ENCODE data around the gene CALHM6.
A peak's percentile ranks its signal among the peaks of the same experiment; 100 is the strongest.

The CALHM6 gene

DNA sequence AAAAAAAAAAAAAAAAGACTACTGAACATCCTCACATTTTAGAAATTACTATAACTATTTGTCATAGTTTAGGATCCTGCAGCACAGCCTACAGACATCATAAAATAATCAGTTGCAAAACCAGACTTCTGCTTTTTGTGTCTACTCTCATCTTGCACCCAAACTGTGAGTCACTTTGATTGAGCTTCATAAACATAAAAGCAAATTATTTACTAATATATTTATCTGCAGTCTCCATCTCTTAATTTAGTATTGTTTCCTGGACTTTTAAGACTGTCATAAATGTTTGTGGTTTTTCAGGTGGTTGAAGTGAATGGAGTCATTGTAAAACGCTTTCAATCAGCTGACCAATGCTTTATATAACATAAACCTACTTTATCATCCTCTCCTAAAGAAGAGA, 14.8 kb upstream of the CALHM6 start:
- DNase-seq (ENCODE audit: low read depth): peak; percentile 67

DNA sequence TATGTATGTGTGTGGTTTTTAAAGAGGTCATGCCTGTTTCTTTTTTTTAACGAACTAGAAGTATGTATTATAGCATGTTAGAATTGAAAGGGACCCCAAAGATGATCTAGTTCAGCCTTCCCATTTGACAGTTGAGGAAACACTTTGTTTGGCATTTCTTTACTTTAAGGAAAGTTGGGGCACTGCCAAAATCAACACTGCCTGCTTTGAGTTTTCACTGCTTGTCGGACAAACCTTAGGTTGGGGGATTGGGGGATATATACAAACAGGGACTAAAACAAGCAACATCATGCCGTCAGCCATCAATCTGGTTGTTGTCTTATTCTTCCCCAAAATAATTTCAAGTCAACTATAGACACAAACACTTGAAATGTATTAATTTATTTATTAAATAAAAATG, 14.1 kb upstream of the CALHM6 start:
- DNase-seq (ENCODE audit: low read depth): no peak

DNA sequence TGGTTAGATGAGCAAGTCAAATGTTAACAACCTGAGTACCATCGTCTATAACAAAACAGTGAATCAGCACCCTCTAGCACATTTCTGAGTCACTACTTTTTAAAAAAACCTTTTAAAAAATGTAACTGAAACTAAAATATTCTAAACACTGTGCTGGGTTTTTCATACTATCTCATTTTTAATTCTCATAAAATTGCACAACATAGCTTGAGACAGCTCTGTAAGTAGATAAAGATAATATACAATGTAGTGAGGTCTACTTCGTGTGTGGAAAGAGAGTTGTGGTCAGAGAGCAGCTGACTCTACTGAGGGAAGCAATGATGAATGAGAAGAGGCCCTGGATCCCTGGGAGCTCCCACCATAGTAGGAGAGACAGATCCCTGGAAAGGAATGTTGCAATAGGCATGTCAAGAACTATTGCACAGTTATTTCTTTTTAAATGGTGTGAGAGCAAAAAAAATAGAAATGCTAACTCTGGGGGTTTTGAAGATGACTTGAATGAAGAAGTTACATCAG, 13.6 kb upstream of the CALHM6 start:
- peak; percentile 91 for DNase-seq (ENCODE audit: low read depth)

DNA sequence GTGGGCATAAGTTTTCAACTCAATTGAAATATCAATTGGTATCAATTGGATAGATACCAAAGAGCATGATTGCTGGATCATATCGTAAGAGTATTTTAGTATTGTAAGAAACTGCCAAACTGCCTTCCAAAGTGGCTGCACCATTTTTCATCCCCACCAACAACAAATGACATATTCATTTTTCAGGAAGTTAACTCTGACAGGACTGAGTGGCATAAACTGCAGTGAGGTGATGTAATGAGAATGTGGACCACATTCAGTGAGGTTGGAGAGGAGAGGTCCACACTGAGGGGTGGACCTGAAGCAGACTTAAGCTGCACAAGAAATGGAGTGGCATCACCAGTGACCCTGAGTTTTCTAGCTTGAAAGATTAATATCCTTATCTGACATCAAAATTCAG, 11.6 kb upstream of the CALHM6 start:
- no peak for DNase-seq (ENCODE audit: low read depth)

DNA sequence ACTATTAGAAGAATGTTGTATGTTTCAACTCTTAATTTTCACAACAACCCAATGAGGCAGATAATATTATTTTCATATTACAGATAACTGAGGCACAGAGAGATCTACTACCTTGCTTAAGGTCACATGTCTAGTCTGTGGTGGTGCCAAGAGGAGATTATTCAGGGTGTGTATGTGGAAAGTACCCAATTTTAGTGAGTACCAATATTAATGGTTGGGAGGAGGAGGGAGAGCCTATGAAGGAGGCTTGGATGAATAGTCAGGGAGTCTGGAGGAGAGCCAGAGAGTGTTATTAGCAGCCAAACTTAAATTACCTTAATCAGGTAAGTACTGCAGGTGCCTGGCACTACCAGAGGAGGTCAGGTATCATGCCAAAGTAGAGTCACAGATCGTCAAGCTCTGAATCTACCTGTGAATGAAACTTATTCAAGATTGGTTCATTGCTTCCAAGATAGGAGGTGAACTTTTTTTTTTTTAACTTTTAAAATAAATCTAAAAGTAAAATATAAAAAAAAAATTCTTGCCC, 10.9 kb upstream of the CALHM6 start:
- no peak for DNase-seq (ENCODE audit: low read depth)

DNA sequence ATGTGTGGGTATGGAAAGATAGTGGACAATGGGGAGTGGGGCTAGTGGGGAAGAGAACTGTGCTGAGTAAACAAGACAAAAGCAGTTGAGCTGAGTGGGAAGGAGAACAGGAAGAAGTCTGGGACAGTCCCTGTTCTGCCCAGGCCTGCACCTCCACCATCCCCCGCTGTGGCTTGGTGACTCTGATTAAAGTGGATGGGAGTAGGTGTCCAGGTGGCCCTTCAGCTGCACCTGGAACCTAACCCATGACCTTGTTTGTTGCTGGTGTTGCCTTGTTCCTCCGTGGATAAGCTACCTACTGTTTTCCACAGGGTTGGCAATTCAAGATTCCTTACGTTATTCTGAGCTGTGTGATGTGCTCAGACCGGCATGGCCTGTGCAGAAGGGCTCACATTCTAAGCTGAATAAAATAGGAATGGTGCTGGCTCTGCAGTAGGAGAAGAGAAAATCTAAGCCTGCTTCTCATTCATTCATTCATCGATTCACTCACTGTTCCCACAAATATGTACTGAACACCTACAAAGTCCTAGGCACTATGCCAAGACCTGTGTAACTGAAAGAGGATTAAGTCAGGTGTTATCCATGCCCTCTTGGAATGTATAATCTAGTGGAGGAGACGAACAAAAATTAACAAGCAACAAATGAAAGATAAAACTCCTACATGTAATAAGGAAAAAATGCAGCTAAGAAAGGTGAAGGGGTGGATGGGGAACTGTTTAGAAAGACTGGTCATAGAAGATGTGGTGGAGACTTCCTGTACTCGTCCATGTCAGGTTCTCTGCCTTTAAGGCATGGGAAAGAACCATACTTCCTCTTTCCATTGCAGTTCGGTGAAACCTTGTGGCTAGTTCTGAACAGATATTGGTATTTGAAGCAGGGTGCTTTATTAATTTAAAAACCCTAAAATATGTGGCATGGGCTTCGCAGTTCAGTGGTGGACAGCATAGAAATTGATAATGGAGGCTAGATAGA, 10.1 kb upstream of the CALHM6 start:
- DNase-seq (ENCODE audit: low read depth): peak; percentile 10

DNA sequence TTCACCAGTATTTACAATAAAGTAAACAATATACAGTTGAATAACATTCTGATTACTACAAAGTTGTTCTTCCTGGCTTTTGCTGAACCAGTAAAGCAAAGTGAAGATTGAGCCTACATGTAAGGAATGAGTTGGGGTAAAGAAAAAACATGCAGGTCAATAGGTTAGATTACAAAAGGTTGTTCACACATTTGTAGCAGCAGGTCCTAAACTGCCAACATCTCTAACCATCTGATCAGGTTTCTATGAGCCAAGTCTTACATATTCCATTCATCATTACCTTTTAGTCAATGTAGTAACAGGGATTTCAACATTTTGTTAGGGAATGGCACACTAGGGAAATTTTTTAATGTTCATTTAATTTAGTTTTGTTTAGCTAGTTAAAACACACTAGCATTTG, 9.3 kb upstream of the CALHM6 start:
- no peak for DNase-seq (ENCODE audit: low read depth)

DNA sequence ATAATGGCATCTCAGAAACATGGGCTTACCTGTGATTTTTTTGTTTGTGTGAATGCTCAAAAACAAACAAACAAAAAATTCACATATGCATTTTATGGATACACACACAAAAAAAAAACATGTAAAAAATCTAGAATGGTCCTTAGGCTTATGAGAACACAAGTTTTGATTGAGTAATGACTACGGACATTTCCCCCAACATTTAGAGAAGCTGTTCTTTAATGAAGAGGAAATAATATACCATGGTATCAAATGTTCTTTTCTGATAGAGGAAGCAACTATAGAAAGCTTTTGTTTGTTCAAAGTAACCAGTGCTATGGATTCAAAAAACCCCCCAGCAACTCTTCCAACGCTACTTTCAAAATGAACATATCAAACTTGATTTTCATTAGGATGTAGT, 8.6 kb upstream of the CALHM6 start:
- DNase-seq (ENCODE audit: low read depth): no peak

DNA sequence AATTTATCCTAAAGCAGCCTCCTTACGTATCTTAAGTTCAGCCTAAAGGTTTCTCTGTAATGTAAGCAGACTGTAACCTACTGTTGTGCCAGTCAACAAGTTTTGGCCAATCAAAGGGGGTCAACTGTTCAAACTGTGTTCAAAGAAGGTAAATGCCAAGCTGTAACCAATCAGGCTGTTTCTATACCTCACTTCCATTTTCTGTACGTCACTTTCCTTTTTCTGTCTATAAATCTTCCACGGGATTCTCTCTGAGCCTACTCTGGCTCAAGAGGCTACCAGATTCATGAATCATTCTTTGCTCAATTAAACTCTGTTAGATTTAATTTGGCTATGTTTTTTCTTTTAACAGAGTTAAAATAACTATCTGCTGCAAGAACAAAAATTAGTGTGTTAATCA, 5.1 kb upstream of the CALHM6 start:
- DNase-seq (ENCODE audit: low read depth): no peak

DNA sequence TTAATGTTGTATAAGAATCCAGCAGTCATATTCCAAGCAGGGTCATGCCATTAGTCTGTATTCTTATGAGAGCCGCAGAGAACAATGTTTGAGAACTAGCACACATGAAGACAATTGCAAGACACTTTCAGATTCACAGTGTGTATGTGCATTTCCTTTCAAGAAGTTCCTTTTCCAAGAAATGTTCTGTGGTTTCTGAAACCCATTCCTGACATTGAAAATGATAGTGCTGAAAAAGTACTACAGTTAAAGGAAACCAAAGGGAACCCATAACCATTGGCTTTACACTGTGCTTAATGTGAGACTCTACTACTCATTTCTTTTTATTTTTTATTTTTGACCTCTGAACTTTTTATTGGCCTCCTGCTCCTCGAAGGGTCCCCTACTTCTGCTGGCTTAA, 4.2 kb upstream of the CALHM6 start:
- no peak for DNase-seq (ENCODE audit: low read depth)

DNA sequence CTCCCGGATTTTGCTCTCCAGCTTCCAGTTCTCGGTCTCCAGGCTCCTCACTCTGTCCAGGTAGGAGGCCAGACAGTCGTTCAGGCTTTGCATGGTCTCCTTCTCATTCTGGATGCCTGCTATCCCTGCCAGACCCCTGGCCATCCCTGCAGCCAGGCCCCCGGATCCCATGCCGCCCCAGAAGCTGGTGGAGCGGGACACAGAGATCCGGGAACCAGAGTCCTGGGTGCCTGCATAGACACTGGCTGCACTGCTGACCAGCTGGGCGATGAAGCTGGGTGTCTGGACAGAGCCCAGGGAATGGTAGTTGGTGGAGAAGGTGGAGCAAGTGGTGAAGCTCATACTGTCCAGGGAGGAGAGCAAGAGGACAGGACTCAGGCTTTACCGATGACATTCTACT, 2.9 kb upstream of the CALHM6 start:
- no peak for DNase-seq (ENCODE audit: low read depth)

DNA sequence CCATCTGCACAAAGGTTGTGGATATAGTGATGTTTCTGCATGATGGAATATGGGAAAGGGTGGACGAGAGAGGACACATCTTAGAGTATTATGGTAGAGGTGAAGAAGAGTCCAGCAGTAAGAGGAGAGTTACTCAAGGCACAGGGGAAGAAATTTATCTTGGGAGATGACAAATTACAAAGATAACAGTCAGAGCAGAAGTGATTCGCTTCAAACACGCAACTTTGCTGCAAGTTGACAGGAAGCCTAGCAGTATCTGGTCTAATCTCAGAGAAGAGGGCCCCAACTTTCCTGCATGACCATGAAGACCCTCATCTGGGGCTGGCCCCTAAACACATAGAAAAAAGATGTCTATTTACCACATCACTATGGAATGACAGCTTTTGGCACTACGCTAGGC, 1.2 kb upstream of the CALHM6 start:
- DNase-seq (ENCODE audit: low read depth): no peak

DNA sequence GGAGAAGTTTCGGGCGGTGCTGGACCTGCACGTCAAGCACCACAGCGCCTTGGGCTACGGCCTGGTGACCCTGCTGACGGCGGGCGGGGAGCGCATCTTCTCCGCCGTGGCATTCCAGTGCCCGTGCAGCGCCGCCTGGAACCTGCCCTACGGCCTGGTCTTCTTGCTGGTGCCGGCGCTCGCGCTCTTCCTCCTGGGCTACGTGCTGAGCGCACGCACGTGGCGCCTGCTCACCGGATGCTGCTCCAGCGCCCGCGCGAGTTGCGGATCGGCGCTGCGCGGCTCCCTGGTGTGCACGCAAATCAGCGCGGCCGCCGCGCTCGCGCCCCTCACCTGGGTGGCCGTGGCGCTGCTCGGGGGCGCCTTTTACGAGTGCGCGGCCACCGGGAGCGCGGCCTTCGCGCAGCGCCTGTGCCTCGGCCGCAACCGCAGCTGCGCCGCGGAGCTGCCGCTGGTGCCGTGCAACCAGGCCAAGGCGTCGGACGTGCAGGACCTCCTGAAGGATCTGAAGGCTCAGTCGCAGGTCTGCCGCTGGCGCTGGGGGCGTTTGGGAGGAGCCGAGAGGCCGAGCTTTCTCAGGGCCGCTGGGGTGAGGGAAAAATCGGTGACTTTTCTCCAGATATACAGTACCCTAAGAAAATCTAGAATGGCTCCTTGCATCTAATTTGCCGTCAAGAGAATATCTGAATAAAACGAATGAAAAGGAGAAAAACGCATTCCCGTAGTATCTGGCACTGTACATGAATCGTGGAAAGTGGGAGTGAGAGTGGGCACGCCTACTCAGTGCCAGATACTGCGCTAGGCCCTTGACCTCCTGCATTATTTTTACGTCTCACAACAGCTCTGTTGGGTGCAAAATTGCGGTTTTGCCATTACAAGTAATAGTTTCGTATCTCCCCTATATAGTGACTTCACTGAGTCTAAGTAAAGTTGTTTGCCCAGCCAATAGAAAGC, 1.0 kb downstream of the CALHM6 start:
- DNase-seq (ENCODE audit: low read depth): peak; percentile 46

DNA sequence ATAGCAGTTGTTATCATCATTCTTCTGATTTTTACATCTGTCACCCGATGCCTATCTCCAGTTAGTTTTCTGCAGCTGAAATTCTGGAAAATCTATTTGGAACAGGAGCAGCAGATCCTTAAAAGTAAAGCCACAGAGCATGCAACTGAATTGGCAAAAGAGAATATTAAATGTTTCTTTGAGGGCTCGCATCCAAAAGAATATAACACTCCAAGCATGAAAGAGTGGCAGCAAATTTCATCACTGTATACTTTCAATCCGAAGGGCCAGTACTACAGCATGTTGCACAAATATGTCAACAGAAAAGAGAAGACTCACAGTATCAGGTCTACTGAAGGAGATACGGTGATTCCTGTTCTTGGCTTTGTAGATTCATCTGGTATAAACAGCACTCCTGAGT, 2.1 kb downstream of the CALHM6 start:
- no peak for DNase-seq (ENCODE audit: low read depth)

DNA sequence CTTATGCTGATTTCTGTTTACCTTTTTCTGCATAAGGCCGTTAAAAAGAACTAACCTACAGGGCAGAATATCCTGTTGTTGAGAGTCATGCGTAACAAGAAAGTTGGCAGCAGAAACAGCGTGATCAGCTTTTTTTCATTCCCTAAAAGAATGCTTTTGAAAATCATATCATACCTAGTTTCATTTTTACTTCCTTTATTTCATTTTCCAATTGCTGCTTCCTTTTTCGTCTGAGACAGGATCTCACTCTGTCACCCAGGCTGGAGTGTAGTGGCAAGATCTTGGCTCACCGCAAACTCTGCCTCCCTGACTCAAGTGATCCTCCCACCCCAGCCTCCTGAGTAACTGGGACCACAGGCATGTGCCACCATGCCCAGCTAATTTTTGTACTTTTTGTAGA, 4.1 kb downstream of the CALHM6 start:
- DNase-seq (ENCODE audit: low read depth): no peak

DNA sequence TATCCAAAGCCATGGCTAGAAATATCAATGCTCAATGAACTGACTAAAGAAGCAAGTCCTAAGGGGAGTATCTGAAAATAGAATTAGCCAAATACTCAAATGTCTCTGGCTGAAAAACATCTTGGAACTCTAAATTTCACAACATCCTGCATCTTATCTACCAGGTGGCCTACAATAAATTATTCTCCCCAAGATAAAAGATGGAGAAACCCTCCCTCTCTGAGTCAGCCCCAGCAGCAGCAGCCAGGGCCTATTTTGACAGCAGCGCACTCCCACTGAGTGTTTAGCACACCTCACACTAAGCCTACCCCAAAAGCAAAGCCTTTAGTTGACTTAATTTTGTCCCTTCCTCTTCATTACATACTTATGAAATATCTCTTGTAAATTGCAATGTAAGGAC, 5.9 kb downstream of the CALHM6 start:
- DNase-seq (ENCODE audit: low read depth): no peak

DNA sequence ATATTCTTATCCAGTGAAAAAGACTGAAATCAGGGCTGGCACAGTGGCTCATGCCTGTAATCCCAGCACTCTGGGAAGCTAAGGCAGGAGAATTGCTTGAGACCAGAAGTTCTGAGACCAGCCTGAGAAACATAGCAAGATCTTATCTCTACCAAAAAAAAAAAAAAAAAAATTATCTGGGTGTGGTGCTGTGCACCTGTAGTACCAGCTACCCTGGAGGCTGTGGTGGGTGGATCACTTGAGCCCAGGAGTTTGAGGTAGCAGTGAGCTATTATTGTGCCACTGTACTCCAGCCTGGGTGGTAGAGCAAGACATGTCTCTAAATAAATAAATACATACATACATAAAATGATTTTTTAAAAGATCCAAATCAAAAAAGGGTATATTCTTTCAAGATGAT, 6.3 kb downstream of the CALHM6 start:
- no peak for DNase-seq (ENCODE audit: low read depth)

DNA sequence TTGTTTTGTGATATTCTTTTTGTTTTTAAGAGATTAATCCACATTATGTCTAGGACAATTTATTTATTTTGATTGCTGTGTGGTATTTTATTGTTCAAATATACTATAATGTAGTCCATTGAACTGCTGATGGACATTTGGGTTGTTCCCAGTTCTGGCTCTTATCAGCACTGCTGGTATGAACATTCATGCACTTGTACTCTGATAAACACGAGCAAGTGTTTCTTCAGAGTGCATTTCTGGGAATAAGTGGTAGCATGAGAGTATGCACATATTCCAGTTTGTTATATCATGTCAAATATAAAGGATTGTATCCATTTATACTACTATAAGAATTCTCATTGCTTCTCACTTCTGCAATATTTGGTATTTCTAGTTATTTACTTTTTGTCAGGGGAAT, 7.1 kb downstream of the CALHM6 start:
- DNase-seq (ENCODE audit: low read depth): no peak

DNA sequence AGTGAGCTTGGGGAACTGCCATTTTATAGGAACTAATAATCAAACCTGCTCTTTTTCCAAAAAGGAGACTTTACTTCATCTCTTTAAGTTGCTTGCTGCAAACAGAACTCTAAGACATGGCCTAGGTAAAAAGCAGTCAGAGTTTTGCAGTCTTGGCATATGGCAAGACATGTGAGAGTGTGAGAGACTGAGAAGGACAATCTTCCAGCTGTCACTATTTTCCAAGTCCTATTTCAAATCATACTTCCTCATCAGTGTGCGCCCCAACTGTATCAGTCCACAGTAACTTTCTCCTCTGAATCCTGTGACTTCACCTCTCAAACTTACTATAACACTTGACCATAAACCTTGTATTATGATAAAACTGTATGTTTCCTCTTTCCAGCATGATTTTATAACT, 10.4 kb downstream of the CALHM6 start:
- DNase-seq (ENCODE audit: low read depth): no peak

DNA sequence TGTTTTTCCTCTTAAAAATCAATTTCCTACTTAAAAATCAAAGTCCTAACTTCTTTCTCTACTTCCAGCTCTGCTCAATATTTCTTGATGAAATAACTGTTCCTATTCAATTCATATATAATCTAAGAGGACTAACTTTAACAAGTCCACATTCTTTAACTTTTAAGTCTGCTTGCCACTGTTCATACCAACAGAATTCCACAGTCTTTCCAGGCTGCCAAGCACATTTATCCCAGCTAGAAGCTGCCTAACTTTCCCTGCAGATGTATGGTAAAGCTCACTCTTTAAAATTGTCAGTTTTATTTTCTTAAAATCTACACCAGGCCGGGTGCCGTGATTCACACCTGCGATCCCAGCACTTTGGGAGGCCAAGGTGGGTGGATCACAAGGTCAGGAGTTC, 11.5 kb downstream of the CALHM6 start:
- DNase-seq (ENCODE audit: low read depth): no peak

DNA sequence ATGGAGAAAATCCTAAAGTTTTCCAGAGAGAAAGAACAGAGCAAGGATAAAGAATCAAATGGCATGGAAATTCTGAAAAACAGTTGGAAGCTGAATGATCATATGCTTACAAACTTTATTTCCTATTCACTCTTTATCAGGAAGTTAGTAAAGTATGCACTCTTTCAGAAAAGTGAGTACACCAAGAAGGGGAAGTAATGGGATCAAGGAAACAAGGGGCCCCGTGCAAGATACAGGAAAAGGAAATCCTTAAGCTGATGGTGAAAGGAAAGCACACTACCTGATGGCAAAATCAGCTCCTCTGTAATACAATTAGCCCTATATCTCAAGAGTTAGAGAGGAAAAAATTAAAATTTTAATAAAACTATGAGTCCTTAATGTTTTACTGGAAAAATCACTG, 14.0 kb downstream of the CALHM6 start:
- no peak for DNase-seq (ENCODE audit: low read depth)

DNA sequence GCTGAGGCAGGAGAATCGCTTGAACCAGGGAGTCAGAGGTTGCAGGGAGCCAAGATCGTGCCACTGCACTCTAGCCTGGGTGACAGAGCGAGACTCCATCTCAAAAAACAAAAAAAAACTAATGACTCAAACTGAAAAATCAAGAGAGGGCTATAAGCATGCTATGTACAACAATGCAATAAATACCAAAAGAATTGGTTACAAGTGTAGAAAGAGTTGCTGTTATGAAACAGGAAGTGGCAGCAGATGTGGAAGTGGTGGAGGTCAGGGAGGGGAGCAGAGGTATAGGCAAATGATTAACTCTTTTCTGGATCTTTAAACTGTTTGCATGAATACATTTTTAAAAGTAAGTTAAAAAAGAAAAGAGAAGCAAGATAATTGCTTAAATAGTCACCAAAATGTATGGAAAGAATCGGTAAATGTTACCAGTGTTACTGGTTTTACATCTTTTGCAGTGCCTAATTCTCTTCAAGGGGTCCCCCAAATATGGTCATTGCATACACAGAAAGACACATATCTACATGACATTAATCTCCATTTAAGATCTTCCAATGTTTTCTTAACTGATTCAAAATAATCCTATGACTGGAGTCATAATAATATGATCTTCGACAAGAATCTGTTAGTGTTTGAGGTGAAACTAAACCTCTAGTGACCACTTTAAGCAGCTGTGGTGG, 15.0 kb downstream of the CALHM6 start:
- DNase-seq (ENCODE audit: low read depth): no peak
